CD4-positive, CD25-positive, alpha-beta regulatory T cell (primary cell): ENCODE measurements around the gene TRIM72. TPM values are rescaled to one million over a fixed set of nuclear protein-coding genes. Genes with fewer than 3 reads are reported as not detected.

Experiments
- ATAC-seq, 2 donors: fragments of 150-1000 bp; cut with Tn5 transposase; one replicate each; pipeline ENCODE4 v1.10.0; 2021; ENCODE audit warnings: low read depth in 2 of 2, moderate number of reproducible peaks in 2 of 2, moderate library complexity in 1 of 2
- DNase-seq, 3 donors: peaks; one replicate each; pipeline versions ENCODE4 v3.0.0 to v3.0.0-alpha.2; 2012 to 2022; ENCODE audit warnings: mixed read lengths in 1 of 3
- H3K27ac ChIP-seq: one replicate; pipeline ENCODE4 v1.7.0; 2013; ENCODE audit warnings: mild to moderate bottlenecking, low read length; ENCODE audit not compliant: insufficient read depth, poor library complexity, severe bottlenecking
- H3K27me3 ChIP-seq: one replicate; pipeline ENCODE4 v1.7.0; 2013; ENCODE audit warnings: low read length; ENCODE audit not compliant: control insufficient read depth, insufficient read depth
- H3K36me3 ChIP-seq: one replicate; pipeline ENCODE4 v1.7.0; 2013; ENCODE audit warnings: mild to moderate bottlenecking, low read length, moderate library complexity; ENCODE audit not compliant: control insufficient read depth, insufficient read depth
- H3K4me1 ChIP-seq: 2 replicates; pipeline ENCODE4 v1.7.0; 2013; ENCODE audit warnings: mild to moderate bottlenecking, low read length; ENCODE audit not compliant: insufficient read depth, control insufficient read depth, poor library complexity, severe bottlenecking
- H3K4me3 ChIP-seq: one replicate; pipeline ENCODE4 v1.7.0; 2013; ENCODE audit warnings: low read depth, mild to moderate bottlenecking, low read length, moderate library complexity
- H3K9me3 ChIP-seq, 2 experiments: 1 replicate in 1 of 2; 2 replicates in 1 of 2; pipeline ENCODE4 v1.7.0; 2013; ENCODE audit warnings: low read length in 2 of 2, mild to moderate bottlenecking in 1 of 2, moderate library complexity in 1 of 2; ENCODE audit not compliant: control insufficient read depth in 2 of 2
- H3K27ac Mint-ChIP-seq, 3 donors: one replicate each; pipeline ENCODE4 v1.8.0; 2020 to 2022; ENCODE audit warnings: mild to moderate bottlenecking in 3 of 3, mixed read lengths in 3 of 3, moderate library complexity in 2 of 3
- H3K27me3 Mint-ChIP-seq: one replicate; pipeline ENCODE4 v1.8.0; 2022; ENCODE audit warnings: mild to moderate bottlenecking, mixed read lengths
- H3K36me3 Mint-ChIP-seq: one replicate; pipeline ENCODE4 v1.8.0; 2020; ENCODE audit warnings: mixed read lengths
- H3K4me1 Mint-ChIP-seq, 4 donors: one replicate each; pipeline ENCODE4 v1.8.0; 2020 to 2022; ENCODE audit warnings: mixed read lengths in 4 of 4, mild to moderate bottlenecking in 1 of 4
- H3K4me3 Mint-ChIP-seq, 4 donors: one replicate each; pipeline ENCODE4 v1.8.0; 2020 to 2022; ENCODE audit warnings: mild to moderate bottlenecking in 4 of 4, mixed read lengths in 4 of 4, moderate library complexity in 3 of 4
- H3K9me3 Mint-ChIP-seq, 7 donors: one replicate each; pipeline ENCODE4 v1.8.0; 2020 to 2022; ENCODE audit warnings: mixed read lengths in 7 of 7, mild to moderate bottlenecking in 3 of 7, moderate library complexity in 2 of 7
- polyA plus RNA-seq, 4 donors: library from polyadenylated mRNA; unstranded; fragments of 300-500 nt; fragmentation: Illumina TruSeq; gene quantifications; one replicate each; pipeline ENCODE4 v1.2.3, GENCODE V29; 2021
- total RNA-seq: library from RNA; stranded (reverse); gene quantifications from one replicate; pipeline ENCODE4 v1.2.3, GENCODE V29; 2022

The TRIM72 gene
- total and polyA plus RNA-seq, 5 donors from 2014 or later: 0.20 TPM; not detected in 4

- Mint-ChIP-seq H3K4me3 (peak overlapping the region in 2 of 4 donors; percentile 26 to 75), H3K4me1 (peaks cover 9 to 15% (median 12%) of the 10 kb centered on the region in 4 donors), H3K9me3 (peaks cover 0 to 2% (median 0%) of the 10 kb centered on the region in 7 donors), H3K27me3 (peaks cover 26% of the 10 kb centered on the region), H3K27ac (no peak overlapping the region), H3K36me3 (no peaks in the 10 kb centered on the region)
- Histone ChIP-seq H3K4me1 (peaks cover 10% of the 10 kb centered on the region), H3K4me3 (no peak overlapping the region), H3K9me3 (no peaks in the 10 kb centered on the region), H3K27ac (no peak overlapping the region), H3K27me3 (peaks cover 2% of the 10 kb centered on the region), H3K36me3 (no peaks in the 10 kb centered on the region)
- DNase-seq (no peak), ATAC-seq (no peak)
Observed at GRCh38 chr16:31206776-31207175, 7.1 kb upstream of the TRIM72 start.

GRCh38 chr16:31213342-31213741 is 577 bp upstream of the TRIM72 start:
- Histone ChIP-seq H3K36me3 (no peaks in the 10 kb centered on the region), H3K4me3 (no peak overlapping the region), H3K27me3 (peaks cover 15% of the 10 kb centered on the region), H3K4me1 (peaks cover 26% of the 10 kb centered on the region), H3K9me3 (no peaks in the 10 kb centered on the region), H3K27ac (no peak overlapping the region)
- peaks cover 55% of the 10 kb centered on the region for H3K27me3 Mint-ChIP-seq
- H3K4me1 Mint-ChIP-seq: peaks cover 0 to 17% (median 8%) of the 10 kb centered on the region in 4 donors
- H3K4me3 Mint-ChIP-seq: peak overlapping the region in 1 of 4 donors; percentile 43
- peak overlapping the region in 1 of 3 donors; percentile 5 for H3K27ac Mint-ChIP-seq
- DNase-seq (no peak), ATAC-seq (no peak)
- H3K36me3 Mint-ChIP-seq: no peaks in the 10 kb centered on the region
- H3K9me3 Mint-ChIP-seq: peaks cover 0 to 5% (median 0%) of the 10 kb centered on the region in 7 donors

- H3K27ac ChIP-seq: no peak overlapping the region
- Mint-ChIP-seq H3K27me3 (peaks cover 67% of the 10 kb centered on the region), H3K27ac (no peak overlapping the region), H3K9me3 (peaks cover 0 to 5% (median 0%) of the 10 kb centered on the region in 7 donors), H3K4me3 (peak overlapping the region in 2 of 4 donors; percentile 22 to 62), H3K4me1 (peaks cover 0 to 17% (median 8%) of the 10 kb centered on the region in 4 donors), H3K36me3 (no peaks in the 10 kb centered on the region)
- no peak overlapping the region for H3K4me3 ChIP-seq
- H3K9me3 ChIP-seq: no peaks in the 10 kb centered on the region
- H3K27me3 ChIP-seq: peaks cover 15% of the 10 kb centered on the region
- peaks cover 26% of the 10 kb centered on the region for H3K4me1 ChIP-seq
- H3K36me3 ChIP-seq: no peaks in the 10 kb centered on the region
- DNase-seq: peak in 1 of 3 donors; percentile 39
- ATAC-seq: peak; percentile 33 to 41
Observed at GRCh38 chr16:31214708-31215286, 878 bp downstream of the TRIM72 start.

- peaks cover 0 to 17% (median 8%) of the 10 kb centered on the region in 4 donors for H3K4me1 Mint-ChIP-seq
- peaks cover 68% of the 10 kb centered on the region for H3K27me3 Mint-ChIP-seq
- DNase-seq (peak in 1 of 3 donors; percentile 53), ATAC-seq (peak; percentile 37 to 48)
- Histone ChIP-seq H3K36me3 (no peaks in the 10 kb centered on the region), H3K27ac (no peak overlapping the region), H3K4me1 (peaks cover 26% of the 10 kb centered on the region), H3K9me3 (no peaks in the 10 kb centered on the region), H3K4me3 (no peak overlapping the region), H3K27me3 (peaks cover 15% of the 10 kb centered on the region)
- no peaks in the 10 kb centered on the region for H3K36me3 Mint-ChIP-seq
- peak overlapping the region in 3 of 4 donors; percentile 64 to 87 (median 73) for H3K4me3 Mint-ChIP-seq
- peak overlapping the region in 1 of 3 donors; percentile 56 for H3K27ac Mint-ChIP-seq
- peaks cover 0 to 4% (median 0%) of the 10 kb centered on the region in 7 donors for H3K9me3 Mint-ChIP-seq
Observed at GRCh38 chr16:31215287-31216162, 1.6 kb downstream of the TRIM72 start.

GRCh38 chr16:31216422-31217135 is 2.7 kb downstream of the TRIM72 start, which contains the start of gene PYDC1:
PYDC1 (minus strand) TSS chr16:31217135; CDS start chr16:31217028, 107 bp downstream.
- no peaks in the 10 kb centered on the region for H3K36me3 ChIP-seq
- peaks cover 26% of the 10 kb centered on the region for H3K4me1 ChIP-seq
- no peak within 1 kb of the TSS for H3K4me3 ChIP-seq
- Mint-ChIP-seq H3K4me1 (peaks cover 0 to 17% (median 8%) of the 10 kb centered on the region in 4 donors), H3K27ac (no peak within 1 kb of the TSS), H3K4me3 (peak within 1 kb of the TSS; percentile 68 to 87 (median 70)), H3K27me3 (peaks cover 72% of the 10 kb centered on the region), H3K36me3 (no peaks in the 10 kb centered on the region), H3K9me3 (peaks cover 0 to 5% (median 0%) of the 10 kb centered on the region in 7 donors)
- no peak within 1 kb of the TSS for H3K27ac ChIP-seq
- no peaks in the 10 kb centered on the region for H3K9me3 ChIP-seq
- peaks cover 15% of the 10 kb centered on the region for H3K27me3 ChIP-seq
- ATAC-seq (no peak), DNase-seq (peak in 1 of 3 donors; percentile 43)

- no peak overlapping the region for H3K27ac ChIP-seq
- H3K9me3 ChIP-seq: no peaks in the 10 kb centered on the region
- Mint-ChIP-seq H3K36me3 (no peaks in the 10 kb centered on the region), H3K4me3 (peak overlapping the region in 2 of 4 donors; percentile 66 to 68), H3K27ac (no peak overlapping the region), H3K4me1 (peaks cover 0 to 17% (median 4%) of the 10 kb centered on the region in 4 donors), H3K27me3 (peaks cover 72% of the 10 kb centered on the region), H3K9me3 (peaks cover 0 to 3% (median 0%) of the 10 kb centered on the region in 7 donors)
- no peak for ATAC-seq
- peaks cover 10% of the 10 kb centered on the region for H3K27me3 ChIP-seq
- H3K4me3 ChIP-seq: no peak overlapping the region
- DNase-seq: no peak
- peaks cover 26% of the 10 kb centered on the region for H3K4me1 ChIP-seq
- no peaks in the 10 kb centered on the region for H3K36me3 ChIP-seq
Observed at GRCh38 chr16:31217136-31217530, 3.2 kb downstream of the TRIM72 start.

- H3K36me3 ChIP-seq: no peaks in the 10 kb centered on the region
- H3K4me1 ChIP-seq: peaks cover 26% of the 10 kb centered on the region
- Mint-ChIP-seq H3K27ac (no peak overlapping the region), H3K27me3 (peaks cover 54% of the 10 kb centered on the region), H3K36me3 (no peaks in the 10 kb centered on the region), H3K4me3 (no peak overlapping the region), H3K9me3 (peaks cover 0 to 2% (median 0%) of the 10 kb centered on the region in 7 donors), H3K4me1 (peaks cover 0 to 17% (median 4%) of the 10 kb centered on the region in 4 donors)
- no peaks in the 10 kb centered on the region for H3K9me3 ChIP-seq
- no peak for ATAC-seq
- DNase-seq: no peak
- H3K27ac ChIP-seq: no peak overlapping the region
- H3K4me3 ChIP-seq: no peak overlapping the region
- peaks cover 10% of the 10 kb centered on the region for H3K27me3 ChIP-seq
Observed at GRCh38 chr16:31219154-31219741, 5.3 kb downstream of the TRIM72 start.
